GM18907 (cell line): ENCODE results near the gene RNASE8.

Experiments used
- ATAC-seq: cut with Tn5 transposase; IDR thresholded peaks from one replicate; pipeline ENCODE4 v1.9.1; 2021; ENCODE audit warnings: mild to moderate bottlenecking, moderate library complexity; ENCODE audit not compliant: unreplicated experiment

The RNASE8 gene

DNA sequence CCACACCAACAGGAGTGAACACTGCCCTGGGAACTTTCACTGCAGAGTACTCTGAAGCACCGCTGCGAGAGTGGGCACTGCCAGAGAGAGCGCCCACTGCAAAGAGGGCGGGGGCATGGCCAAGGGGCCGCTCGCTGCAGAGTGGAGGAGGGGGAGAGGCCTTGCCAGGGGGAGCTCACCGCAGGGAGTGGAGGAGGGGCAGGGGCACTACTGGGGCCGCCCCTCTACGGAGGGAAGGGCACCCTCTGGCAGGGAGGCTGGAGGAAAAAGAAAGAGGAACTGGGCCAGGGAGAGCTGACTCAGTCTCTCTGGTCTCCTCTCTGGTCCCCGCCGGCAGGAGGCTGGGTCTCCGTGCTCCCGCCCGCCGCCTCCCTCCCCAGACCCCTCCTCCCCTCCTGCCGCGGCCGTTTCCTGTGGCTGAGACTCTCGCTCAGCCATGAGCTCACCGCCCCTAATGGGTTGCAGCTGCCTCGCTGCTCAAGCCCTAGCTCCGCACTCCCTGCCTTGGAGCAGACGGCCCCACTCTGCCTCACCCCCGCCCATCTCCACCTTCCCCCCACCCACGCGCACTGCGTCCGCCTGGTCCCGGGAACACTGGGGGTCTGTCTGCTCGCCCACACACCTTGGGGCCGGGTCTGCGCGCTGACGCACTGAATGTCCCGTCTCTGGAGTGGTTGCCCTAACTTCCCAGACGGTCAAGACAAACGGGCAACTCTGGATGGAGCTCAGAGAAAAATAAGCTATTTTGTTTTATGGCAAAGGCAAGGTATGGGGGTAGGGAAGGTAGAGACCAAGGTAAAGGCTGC is 13.8 kb downstream of the RNASE8 start:
- peak; percentile 68 for ATAC-seq

DNA sequence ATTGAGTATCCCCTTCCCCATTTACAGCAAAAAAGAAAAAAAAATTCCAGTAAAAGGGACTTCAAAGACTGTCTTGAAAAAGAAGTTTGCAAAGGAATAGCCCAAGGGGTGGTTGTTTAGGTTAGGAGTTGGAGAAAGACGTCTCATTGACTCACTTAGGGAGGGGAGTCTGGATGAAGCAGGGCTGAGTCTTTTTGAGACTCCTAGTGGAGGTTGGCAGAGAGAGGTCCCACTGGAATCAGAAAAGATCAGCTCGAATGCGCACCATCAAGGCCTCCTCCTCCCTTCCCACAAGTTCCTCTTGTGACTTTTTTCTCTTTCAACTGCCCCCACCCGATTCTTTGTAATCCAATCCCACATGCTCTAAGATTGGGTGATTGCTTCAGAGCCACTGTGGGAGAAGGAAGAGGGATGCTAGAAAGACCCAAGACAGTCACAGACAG is 14.4 kb downstream of the RNASE8 start:
- ATAC-seq: no peak

DNA sequence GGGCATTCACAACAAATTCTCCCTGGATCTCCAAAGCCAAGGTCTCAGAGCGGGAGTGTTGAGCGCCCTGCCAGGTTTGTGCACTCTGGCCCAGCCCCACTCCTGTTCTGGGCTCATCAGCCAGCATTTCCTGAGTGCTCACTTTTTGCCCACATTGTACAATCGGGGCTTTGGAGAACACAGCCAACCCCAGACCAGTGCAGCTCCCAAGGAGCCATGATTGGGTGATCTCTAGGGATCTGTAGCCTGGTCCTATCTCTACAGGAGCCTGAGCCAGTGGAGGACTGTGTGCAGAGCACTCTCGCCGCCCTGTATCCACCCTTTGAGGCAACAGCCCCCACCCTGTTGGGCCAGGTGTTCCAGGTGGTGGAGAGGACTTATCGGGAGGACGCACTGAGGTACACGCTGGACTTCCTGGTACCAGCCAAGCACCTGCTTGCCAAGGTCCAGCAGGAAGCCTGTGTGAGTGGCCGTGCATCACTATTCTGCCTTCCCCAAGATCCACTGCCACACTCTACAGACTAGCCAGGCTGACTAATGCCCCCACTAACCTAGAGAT is 15.2 kb downstream of the RNASE8 start:
- ATAC-seq: no peak

DNA sequence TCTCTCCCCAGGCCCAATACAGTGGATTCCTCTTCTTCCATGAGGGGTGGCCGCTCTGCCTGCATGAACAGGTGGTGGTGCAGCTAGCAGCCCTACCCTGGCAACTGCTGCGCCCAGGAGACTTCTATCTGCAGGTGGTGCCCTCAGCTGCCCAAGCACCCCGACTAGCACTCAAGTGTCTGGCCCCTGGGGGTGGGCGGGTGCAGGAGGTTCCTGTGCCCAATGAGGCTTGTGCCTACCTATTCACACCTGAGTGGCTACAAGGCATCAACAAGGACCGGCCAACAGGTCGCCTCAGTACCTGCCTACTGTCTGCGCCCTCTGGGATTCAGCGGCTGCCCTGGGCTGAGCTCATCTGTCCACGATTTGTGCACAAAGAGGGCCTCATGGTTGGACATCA is 16.3 kb downstream of the RNASE8 start:
- ATAC-seq: no peak

DNA sequence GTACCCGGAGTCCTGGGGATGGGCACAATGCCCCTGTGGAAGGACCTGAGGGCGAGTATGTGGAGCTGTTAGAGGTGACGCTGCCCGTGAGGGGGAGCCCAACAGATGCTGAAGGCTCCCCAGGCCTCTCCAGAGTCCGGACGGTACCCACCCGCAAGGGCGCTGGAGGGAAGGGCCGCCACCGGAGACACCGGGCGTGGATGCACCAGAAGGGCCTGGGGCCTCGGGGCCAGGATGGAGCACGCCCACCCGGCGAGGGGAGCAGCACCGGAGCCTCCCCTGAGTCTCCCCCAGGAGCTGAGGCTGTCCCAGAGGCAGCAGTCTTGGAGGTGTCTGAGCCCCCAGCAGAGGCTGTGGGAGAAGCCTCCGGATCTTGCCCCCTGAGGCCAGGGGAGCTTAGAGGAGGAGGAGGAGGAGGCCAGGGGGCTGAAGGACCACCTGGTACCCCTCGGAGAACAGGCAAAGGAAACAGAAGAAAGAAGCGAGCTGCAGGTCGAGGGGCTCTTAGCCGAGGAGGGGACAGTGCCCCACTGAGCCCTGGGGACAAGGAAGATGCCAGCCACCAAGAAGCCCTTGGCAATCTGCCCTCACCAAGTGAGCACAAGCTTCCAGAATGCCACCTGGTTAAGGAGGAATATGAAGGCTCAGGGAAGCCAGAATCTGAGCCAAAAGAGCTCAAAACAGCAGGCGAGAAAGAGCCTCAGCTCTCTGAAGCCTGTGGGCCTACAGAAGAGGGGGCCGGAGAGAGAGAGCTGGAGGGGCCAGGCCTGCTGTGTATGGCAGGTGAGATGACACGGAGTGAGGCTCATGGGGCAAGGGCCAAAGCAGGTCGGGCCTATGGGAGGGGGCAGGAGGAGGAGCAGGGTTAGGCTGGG is 17.0 kb downstream of the RNASE8 start:
- ATAC-seq: no peak

DNA sequence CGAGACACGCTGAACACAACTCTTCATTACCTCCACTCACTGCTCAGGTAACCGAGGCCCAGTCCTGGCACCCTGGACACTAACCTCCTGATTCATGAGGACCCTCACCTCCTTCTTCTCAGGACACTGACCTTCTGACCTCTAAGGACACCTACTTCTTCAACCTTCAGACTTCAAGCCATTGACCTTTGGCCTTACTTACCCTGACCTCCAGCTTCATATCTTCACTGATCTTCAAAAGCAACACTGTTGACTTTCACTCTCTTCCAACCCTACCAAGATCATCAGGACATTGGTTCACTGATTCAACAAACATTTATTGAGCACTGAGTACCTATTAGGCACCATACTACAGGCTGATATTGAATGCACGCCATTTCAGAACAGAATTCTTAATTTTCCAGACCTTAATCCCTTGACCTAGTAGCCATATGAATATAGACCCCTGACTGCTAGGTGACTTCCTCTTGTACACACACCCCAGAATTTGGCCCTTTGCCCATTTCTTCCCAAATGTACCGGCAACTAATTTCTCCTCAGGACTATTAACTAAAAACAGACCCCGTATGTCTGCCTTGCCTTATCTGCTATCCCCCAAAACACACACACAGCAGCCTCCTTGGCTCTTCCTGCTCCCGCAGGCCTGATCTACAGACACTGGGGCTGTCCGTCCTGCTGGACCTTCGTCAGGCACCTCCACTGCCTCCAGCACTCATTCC is 18.3 kb downstream of the RNASE8 start:
- no peak for ATAC-seq

DNA sequence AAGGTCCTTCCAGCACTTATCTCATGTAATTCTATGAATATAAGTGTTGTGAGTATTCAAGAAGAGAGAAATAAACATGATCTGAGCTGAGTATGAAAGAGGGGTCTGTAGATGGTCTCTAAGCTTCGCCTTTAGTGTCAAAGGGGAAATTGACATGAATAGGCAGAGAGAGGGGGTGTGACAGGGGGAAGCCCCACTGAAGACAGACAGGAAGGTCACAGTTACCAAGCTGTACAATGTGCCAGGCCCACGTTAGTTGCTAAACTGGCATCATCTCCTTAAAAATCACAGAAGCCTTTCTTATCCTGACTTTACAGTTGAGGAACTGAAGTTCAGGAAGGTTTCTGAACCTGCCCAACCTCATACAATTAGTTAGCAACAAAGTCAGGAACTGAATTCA is 20.1 kb downstream of the RNASE8 start:
- ATAC-seq: no peak

DNA sequence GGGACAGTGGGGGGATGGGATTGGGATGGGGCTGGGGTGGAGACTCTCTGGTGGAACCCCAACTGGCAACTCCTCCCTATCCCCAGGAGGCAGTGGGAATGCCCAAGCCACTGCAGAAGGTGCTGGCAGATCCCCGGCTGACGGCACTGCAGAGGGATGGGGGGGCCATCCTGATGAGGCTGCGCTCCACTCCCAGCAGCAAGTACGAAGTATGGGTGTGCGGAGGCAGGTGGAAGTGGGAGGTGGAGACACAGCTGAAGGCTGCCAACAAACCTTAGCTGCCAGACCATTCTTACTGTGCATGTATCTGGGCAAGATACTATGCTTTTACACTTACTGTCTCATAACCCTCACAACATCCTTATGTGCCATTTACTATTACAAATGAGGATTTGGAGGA is 20.7 kb downstream of the RNASE8 start:
- ATAC-seq: no peak

DNA sequence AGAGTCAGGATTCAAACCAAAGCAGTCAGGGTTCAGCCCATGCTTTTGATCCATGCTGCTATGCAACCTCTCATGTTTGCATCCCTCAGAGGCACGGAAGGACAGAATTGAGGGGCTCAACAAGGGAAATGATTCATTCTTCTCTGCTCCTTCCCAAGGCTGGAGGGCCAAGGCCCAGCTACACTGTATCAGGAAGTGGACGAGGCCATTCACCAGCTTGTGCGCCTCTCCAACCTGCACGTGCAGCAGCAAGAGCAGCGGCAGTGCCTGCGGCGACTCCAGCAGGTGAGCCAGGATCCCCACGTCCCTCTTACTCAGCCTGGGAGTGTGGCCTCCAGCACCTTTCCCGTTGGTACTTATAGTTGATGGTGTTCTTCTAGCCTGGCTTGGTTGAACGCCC is 21.1 kb downstream of the RNASE8 start:
- no peak for ATAC-seq

DNA sequence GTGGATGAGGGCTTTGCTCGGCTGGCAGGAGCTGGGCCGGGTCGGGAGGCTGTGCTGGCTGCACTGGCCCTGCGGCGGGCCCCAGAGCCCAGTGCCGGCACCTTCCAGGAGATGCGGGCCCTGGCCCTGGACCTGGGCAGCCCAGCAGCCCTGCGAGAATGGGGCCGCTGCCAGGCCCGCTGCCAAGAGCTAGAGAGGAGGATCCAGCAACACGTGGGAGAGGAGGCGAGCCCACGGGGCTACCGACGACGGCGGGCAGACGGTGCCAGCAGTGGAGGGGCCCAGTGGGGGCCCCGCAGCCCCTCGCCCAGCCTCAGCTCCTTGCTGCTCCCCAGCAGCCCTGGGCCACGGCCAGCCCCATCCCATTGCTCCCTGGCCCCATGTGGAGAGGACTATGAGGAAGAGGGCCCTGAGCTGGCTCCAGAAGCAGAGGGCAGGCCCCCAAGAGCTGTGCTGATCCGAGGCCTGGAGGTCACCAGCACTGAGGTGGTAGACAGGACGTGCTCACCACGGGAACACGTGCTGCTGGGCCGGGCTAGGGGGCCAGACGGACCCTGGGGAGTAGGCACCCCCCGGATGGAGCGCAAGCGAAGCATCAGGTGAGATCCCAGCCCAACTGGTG is 24.0 kb downstream of the RNASE8 start:
- no peak for ATAC-seq

DNA sequence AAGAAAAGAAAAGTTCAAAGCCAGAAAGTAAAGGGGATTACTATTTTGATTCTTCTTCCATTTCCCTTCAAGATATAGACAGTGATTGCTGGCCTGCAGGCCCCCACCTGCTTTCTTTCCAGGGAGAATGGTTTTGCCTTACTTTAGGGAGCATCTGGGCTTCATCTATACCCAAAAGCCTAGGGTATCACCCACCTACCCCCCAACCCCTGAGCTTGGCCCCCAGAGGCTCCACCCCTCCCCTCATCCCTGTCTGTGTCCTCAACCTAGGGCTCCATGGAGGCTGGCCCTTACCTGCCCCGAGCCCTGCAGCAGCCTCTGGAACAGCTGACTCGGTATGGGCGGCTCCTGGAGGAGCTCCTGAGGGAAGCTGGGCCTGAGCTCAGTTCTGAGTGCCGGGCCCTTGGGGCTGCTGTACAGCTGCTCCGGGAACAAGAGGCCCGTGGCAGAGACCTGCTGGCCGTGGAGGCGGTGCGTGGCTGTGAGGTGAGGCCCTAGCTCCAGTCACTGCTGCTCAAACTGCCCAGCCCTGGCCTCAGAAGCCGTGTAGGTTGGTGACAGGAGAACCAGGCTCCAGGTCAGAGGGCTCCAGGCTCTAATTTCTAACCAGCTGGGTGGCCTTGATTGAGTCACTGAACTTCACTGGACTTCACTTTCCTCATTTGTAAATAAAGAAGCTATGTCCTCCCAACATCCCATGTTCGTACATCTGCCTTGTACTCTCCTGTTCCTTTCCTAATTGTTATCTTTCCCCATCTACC is 26.1 kb downstream of the RNASE8 start:
- ATAC-seq: no peak

DNA sequence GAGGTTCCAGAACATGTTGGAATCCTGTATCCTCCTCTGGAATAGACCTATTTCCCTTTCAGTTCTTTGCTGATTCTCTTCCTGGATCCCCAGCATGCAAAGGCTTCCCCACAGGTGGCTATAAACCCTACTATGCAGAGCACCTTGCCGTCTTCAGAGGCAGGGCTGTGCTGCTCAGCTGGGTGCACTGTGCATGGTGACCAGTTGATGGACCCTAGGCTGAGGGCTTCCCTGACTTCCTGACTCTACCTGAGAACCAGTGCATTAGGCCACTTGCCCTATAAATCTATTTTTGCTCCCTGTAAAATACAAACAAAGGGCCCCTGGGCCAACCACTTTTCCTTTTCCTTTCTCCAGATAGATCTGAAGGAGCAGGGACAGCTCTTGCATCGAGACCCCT is 26.8 kb downstream of the RNASE8 start:
- no peak for ATAC-seq

DNA sequence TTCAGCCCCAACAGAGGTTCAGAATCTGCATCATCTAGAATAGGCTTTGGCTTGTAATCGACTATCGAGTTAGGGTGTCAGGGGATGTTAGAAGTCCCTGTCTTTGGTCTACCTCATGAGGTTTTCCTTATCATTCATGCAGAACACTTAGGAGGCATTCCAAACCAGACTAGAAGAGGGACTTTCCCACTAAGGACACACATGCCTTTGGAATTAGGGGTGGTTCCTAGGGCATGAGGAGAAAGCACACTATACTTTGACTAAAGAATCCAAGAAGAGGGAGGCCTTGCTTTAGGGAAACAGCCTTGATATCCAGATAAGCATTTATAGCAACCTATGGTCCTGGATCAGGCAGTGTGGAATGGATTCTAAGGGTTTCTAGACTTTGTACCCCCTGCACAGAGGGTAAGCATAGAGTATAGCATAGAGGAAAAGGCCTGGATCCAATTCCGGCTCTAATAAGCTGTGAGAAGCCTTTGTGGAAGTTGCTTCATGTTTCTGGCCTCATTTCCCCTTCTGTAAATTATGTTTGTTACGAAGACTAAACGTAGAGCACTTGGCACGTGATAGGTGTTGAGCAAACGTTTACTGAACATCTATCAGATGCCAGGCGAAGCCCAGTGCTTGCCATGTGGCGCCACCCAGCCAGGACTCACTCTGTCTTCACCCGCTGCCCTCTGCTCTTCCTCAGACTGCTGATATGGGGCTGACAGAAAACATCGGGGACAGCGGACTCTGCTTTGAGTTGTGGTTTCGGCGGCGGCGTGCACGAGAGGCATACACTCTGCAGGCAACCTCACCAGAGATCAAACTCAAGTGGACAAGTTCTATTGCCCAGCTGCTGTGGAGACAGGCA is 27.6 kb downstream of the RNASE8 start:
- ATAC-seq: no peak

DNA sequence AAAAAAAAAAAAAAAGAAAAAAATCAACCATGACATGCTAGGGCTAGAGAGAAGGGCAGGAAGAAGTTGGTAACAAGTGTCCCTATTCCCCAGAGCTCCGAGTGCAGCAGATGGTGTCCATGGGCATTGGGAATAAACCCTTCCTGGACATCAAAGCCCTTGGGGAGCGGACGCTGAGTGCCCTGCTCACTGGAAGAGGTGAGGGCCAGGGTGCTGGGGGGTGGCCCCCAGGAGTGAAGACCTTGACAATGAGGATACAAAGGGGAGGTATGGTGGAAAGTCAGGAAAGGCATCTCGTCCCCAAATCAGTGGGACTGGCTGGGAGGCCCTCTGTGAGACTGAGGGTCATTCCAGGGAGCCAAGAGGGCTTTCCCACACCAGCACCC is 29.3 kb downstream of the RNASE8 start:
- no peak for ATAC-seq

DNA sequence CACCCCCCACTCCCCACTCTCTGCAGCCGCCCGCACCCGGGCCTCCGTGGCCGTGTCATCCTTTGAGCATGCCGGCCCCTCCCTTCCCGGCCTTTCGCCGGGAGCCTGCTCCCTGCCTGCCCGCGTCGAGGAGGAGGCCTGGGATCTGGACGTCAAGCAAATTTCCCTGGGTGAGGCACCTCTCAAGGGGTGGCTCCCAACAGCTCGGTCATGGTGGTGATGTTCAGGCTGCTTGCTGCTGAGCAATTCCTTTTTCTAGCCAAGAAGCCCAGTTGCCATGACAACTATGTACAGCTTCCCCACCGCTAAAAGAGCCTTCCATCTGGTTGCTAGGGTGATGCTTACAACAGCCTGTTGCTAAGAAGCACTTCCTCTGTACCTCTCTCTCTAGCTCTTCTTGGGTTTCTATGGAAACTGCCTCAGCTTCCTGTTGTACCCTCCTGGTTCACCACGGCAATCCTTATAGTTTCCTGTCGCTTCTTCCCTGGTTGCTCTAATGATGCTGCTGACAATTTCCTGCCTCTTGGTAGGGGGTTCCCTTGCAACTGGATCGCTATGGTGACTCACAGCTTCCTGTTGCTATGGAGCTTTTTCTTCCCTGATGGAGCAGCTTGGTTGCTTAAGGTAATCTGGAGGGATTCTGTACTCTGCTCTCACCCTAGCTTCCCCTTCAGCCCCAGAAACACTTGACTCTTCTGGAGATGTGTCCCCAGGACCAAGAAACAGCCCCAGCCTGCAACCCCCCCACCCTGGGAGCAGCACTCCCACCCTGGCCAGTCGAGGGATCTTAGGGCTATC is 29.9 kb downstream of the RNASE8 start:
- peak; percentile 66 for ATAC-seq

DNA sequence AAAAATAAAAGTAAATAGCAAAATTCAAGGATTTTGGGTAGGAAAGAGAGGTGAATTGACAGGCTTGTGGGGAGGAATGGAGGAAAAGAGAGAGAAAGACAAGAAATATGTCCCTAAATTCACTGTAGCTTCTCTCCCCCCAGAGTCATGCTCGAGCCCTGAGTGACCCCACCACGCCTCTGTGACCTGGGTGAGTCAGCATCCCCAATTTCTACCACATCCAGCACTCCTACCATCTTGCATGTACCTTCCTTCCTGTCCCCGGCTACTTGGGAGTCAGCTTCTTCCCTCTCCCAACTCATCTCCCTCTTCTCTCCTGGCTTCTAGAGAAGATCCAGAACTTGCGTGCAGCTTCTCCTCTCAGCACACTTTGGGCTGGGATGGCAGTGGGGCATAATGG is 31.1 kb downstream of the RNASE8 start:
- ATAC-seq: no peak

DNA sequence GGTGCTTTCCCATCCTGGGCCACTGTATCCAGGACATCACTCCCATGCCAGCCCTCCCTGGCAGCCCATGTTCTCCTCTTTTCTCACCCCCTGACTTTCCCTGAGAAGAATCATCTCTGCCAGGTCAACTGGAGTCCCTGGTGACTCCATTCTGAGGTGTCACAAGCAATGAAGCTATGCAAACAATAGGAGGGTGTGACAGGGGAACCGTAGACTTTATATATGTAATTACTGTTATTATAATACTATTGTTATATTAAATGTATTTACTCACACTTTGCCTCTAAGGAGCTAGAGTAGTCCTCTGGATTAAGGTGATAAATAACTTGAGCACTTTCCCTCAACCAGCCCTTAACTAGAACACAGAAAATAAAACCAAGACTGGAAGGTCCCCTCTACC is 31.6 kb downstream of the RNASE8 start:
- ATAC-seq: no peak

DNA sequence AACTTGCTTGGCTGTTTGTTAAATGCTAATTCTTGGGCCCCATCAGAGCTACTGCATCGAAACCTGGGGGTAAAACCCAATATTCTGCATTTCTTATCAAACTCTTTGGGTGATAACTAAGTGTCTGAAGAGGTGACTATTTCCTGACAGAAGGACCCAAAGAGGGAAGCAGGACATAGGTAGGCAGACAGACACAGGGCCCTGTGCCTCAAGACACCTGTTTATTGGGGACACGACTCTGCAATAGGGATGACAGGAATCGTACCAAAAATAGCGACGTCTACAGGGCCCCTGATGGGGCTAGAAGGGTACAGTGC is 32.2 kb downstream of the RNASE8 start:
- no peak for ATAC-seq
